Right hindlimb (tissue), 1 donor: ENCODE measurements around the gene MPP4.
"Not testable (repeated sequence)": the region's sequence is repeated elsewhere in the genome, so short reads cannot be mapped to it uniquely, and the experiment has no call there.

Experiments
- DNase-seq: peaks from one replicate; pipeline ENCODE4 v3.0.0-alpha.2; 2018

Gene MPP4

DNA sequence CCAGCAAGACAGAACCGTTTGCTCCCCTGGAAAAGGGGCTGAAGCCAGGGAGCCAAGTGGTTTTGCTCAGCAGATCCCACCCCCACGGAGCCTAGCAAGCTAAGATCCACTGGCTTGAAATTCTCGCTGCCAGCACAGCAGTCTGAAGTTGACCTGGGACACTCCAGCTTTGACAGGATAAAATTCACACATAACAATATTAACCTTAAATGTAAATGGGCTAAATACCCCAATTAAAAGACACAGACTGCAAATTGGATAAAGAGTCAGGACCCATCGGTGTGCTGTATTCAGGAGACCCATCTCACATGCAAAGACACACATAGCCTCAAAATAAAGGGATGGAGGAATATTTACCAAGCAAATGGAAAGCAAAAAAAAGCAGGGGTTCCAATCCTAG is 27.2 kb downstream of the MPP4 start:
- DNase-seq, result not testable (repeated sequence)

DNA sequence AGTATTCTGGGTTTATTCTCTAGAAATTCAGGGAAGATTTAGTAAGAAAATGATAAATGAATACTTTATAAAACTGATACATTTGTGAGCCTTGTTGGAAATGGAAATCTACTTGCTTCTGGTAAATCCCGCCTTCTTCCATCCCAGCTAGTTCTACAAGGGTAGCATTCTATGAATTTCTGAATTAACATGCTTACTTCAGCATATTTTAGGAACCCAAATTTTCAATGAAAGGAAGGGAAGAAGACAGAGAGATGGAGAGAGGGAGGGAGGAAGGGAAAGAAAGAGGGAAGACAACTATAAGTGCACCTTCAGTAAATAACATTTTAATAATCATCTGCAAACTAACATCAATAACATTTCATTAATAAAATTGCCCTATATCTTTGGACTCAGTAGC is 28.6 kb downstream of the MPP4 start:
- no peak for DNase-seq

DNA sequence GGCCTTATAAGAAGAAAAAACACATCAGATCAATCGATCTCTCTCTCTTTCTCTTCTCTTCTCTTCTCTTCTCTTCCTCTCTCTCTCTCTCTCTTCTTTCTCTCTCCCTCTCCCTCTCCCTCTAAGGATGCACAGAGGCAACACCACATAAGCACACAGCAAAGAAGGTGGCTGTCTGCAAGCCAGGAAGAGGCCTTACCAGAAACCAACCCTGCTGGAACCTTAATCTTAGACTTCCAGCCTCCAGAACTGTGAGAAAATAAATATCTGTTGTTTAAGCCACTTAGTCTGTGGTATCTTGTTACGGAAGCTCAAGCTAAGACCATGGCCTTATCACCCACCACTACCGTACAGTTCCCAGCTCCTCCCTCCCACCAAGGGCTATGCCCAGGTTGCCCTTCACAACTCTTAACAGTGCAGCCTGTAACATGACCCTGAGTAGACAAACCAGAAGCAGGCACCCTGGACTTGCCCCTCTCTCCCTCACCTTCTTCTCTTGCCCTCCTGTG is 30.0 kb downstream of the MPP4 start:
- DNase-seq, result no peak

DNA sequence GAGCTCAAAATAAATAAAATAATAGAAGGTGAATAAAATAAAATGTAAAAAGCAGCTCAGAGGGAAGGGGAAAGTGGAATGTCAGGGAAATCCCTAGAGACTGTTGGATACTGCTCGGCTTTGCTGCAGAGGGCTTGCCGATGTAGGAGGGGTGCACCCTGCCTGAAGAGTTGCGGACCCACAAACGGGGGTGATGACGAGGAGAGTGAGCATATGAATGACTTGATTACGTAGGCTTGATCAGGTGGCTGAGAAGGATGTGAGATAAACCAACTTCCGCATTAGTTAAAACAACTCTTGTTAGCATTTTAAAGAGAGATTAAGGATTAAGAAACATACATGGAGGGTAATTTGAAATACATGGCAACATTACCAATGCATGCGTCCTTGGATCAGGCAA is 34.1 kb downstream of the MPP4 start:
- DNase-seq, result no peak

- DNase-seq, result no peak
Measured at GRCh38 chr2:201661366-201661765, 37.1 kb downstream of the MPP4 start.

GRCh38 chr2:201660293-201660895 is 38.0 kb downstream of the MPP4 start:
- DNase-seq, result no peak

- DNase-seq, result no peak
Measured at GRCh38 chr2:201656740-201657139, 41.7 kb downstream of the MPP4 start.

- DNase-seq, result no peak
Measured at GRCh38 chr2:201656102-201656501, 42.3 kb downstream of the MPP4 start.

DNA sequence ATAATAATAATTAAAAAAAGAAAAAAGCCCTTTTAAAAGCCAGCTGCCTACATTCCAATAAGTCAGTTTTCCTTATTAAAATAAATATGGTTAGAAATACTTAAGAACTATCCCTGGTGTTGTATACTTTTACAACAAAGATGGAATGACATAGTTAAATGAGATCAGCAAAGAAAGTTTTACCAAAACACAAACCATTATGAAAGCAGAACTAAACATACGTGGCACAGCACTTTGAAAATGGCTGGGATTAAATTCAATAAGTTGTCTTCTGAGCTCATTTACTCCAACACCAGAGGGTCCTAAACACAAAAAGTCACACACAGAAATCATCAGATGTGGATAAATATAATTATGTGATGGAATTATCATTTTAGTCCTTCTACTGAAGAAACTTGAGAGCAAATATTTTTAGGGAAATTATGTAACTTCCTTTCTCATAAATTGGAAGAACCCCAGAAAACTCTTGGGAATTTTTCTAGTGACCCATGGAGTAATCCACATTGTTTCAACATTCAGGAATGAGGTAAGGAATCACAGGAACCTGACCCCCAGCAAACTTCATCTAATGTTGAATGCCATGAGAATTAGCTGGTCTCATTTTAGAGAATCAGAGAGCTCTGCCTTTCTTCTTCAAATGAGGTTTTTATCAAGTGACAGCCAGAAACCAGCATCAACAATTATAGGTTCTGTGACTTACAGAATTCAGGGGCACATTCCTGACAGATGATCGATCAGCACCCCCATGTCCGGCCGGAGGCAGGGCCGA is 43.6 kb downstream of the MPP4 start:
- no peak for DNase-seq

DNA sequence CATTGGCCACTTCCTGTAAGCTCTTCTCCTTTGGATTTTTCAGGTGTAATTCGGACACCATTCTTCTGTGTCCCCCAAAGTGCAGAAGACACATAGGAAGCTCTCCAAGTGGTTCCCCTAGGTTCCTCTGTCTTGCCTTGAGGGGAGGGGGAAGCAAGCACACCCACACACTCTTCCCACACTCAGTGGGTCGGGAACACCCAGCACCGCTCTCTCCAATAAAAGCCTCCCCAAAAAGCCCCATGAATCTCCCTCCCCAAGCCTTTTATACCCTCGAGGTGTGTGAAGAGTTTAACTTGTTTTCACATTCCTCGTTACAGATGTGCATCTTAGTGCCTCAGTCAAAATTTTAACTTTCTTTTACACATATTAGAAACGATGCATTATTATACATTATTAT is 45.2 kb downstream of the MPP4 start:
- no peak for DNase-seq

- no peak for DNase-seq
Measured at GRCh38 chr2:201649442-201649841, 49.0 kb downstream of the MPP4 start.

GRCh38 chr2:201647431-201647830 is 51.0 kb downstream of the MPP4 start:
- no peak for DNase-seq

GRCh38 chr2:201644001-201644400 is 54.4 kb downstream of the MPP4 start:
- DNase-seq, result no peak

GRCh38 chr2:201643216-201643890 is 55.1 kb downstream of the MPP4 start, which contains the start of gene TMEM237:
TSS of gene TMEM237 (minus strand) at chr2:201643503. CDS start at chr2:201643400, 103 bp downstream.
- peak; percentile 71 for DNase-seq

- peak; percentile 92 for DNase-seq
Measured at GRCh38 chr2:201642579-201643215, 55.7 kb downstream of the MPP4 start.

GRCh38 chr2:201642086-201642578 is 56.3 kb downstream of the MPP4 start:
- no peak for DNase-seq

DNA sequence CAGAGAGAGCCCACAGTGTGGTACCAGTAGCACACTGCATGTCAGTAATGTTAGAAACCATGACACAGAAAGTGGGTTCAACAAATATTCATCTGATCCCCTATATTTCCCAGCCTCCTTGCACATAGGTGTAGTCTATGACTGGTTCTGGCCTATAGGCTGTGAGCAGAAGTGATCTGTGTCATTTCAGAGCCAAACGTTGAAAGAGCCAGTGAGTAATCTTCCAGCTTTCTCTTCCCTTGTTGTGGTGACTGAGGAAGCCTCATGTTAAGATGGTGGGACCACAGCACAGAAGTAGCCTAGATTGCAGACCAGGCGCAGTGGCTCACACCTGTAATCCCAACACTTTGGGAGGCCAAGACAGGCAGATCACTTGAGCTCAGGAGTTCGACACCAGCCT is 59.2 kb downstream of the MPP4 start:
- DNase-seq, result no peak

GRCh38 chr2:201638326-201638725 is 60.1 kb downstream of the MPP4 start:
- DNase-seq, result no peak

- DNase-seq, result no peak
Measured at GRCh38 chr2:201633661-201634249, 64.7 kb downstream of the MPP4 start.

GRCh38 chr2:201631041-201631440 is 67.4 kb downstream of the MPP4 start:
- DNase-seq, result peak; percentile 25

DNA sequence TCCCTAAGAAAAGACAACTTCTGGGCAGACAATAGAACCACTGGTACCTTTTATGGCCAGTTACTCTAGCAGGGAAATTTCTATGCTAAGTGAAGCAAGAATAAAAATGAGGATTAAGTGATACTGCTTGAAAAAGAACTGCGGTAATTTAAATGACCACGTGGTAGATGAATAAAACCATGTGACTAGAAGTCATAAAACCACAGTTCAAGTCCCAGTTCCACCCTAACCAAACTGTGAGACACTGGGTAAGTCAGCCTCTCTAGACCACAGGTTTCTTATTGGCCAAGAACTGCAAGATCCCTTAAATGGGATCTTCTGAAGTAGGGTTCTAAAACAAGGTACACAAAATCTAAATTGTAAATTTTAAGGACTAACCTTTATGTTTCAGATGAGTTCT is 67.9 kb downstream of the MPP4 start:
- no peak for DNase-seq

DNA sequence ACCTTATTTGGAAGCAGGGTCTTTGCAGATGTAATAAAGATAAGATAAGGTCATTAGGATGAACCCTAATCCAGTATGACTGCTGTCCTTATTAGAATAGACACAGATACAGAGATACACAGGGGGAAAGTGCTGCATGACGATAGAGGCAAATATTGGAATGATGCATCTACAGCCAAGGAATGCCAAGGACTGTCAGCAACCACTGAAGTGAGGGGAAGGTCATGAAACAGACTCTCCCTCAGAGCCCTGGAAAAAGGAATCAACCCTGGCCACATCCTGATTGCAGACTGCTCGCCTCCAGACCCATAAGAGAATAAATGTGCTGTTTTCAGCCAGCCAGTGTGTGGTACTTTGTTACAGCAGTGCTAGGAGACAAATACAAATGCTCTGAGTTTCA is 69.9 kb downstream of the MPP4 start:
- no peak for DNase-seq
